Keratinocyte (primary cell): Measurements from ENCODE around the gene SNX20. TPM values are rescaled to one million over a fixed set of nuclear protein-coding genes. Genes with fewer than 3 reads are reported as not detected.

Experiments
- DNase-seq: peaks from one replicate; pipeline ENCODE4 v3.0.0-alpha.2; 2011; ENCODE audit warnings: low read depth, missing footprints, low spot score
- FAIRE-seq: peaks from 2 replicates; lab custom pipeline; 2011; peaks lifted over from hg19 to GRCh38; lab: Jason Lieb, UNC
- H2AFZ ChIP-seq: 2 replicates; pipeline ENCODE4 v1.6.0; 2012; ENCODE audit warnings: low read length, control low read depth, inconsistent platforms; ENCODE audit not compliant: control insufficient read depth
- H3K27ac ChIP-seq: 2 replicates; pipeline ENCODE4 v1.5.1; 2011; ENCODE audit warnings: low read length; ENCODE audit not compliant: control insufficient read depth, insufficient read depth
- H3K27me3 ChIP-seq: 3 replicates; pipeline ENCODE4 v1.6.0; 2011; ENCODE audit warnings: low read length; ENCODE audit not compliant: control insufficient read depth, insufficient read depth; ENCODE audit errors: extremely low read depth
- H3K36me3 ChIP-seq, 2 experiments: 2 replicates in 1 of 2; 3 replicates in 1 of 2; pipeline ENCODE4 v1.5.1; 2011; ENCODE audit warnings: low read length in 2 of 2, mild to moderate bottlenecking in 1 of 2; ENCODE audit not compliant: control insufficient read depth in 2 of 2, insufficient read depth in 2 of 2; ENCODE audit errors: extremely low read depth in 1 of 2
- H3K4me1 ChIP-seq: 3 replicates; pipeline ENCODE4 v1.5.1; 2011; ENCODE audit warnings: low read length; ENCODE audit not compliant: control insufficient read depth, insufficient read depth; ENCODE audit errors: extremely low read depth
- H3K4me2 ChIP-seq: 3 replicates; pipeline ENCODE4 v1.6.0; 2011; ENCODE audit warnings: low read depth, low read length; ENCODE audit not compliant: control insufficient read depth, insufficient read depth; ENCODE audit errors: extremely low read depth
- H3K4me3 ChIP-seq, 3 experiments: fragments of 200-600 bp in 1 of 3; sonication (generic) in 1 of 3; 2 replicates in 2 of 3; 3 replicates in 1 of 3; pipeline ENCODE4 v1.5.1; 2011 to 2016; ENCODE audit warnings: low read length in 3 of 3, mild to moderate bottlenecking in 3 of 3, control low read depth in 2 of 3, inconsistent platforms in 1 of 3, low read depth in 1 of 3, mixed read lengths in 1 of 3, mixed run types in 1 of 3, moderate library complexity in 1 of 3; ENCODE audit not compliant: control insufficient read depth in 2 of 3, insufficient read depth in 2 of 3; ENCODE audit errors: extremely low read depth in 1 of 3
- H3K79me2 ChIP-seq: 2 replicates; pipeline ENCODE4 v1.6.0; 2012; ENCODE audit warnings: low read length; ENCODE audit not compliant: control insufficient read depth, insufficient read depth
- H3K9ac ChIP-seq: 3 replicates; pipeline ENCODE4 v1.6.0; 2011; ENCODE audit warnings: low read length; ENCODE audit not compliant: control insufficient read depth, insufficient read depth; ENCODE audit errors: extremely low read depth
- H3K9me1 ChIP-seq: 3 replicates; pipeline ENCODE4 v1.6.0; 2011; ENCODE audit warnings: low read length; ENCODE audit not compliant: control insufficient read depth, insufficient read depth; ENCODE audit errors: extremely low read depth
- H3K9me3 ChIP-seq: 2 replicates; pipeline ENCODE4 v1.5.1; 2012; ENCODE audit warnings: low read depth, low read length; ENCODE audit not compliant: control insufficient read depth
- H4K20me1 ChIP-seq: 3 replicates; pipeline ENCODE4 v1.6.0; 2011; ENCODE audit warnings: low read length; ENCODE audit not compliant: control insufficient read depth, insufficient read depth; ENCODE audit errors: extremely low read depth
- EZH2 ChIP-seq: IDR thresholded peaks from one replicate; pipeline ENCODE4 v1.6.1; 2012; ENCODE audit warnings: inconsistent platforms, mild to moderate bottlenecking, low read length, moderate library complexity
- dilution Hi-C: fragments of 300-500 bp; cut with MboI; formaldehyde crosslinking; loops from one replicate; pipeline ENCODE4 v1.7.0; 2020; ENCODE audit warnings: low sequenced_read_pairs; ENCODE audit not compliant: extremely low pct_ligation_motif_present
- polyA plus RNA-seq, 5 experiments: library from polyadenylated mRNA; depleted of rRNA in 3 of 5; stranded (reverse) in 3 of 5; stranded (forward) in 1 of 5; unstranded in 1 of 5; fragments of >200 nt; gene quantifications; 1 replicate in 1 of 5; 2 replicates in 3 of 5; 3 replicates in 1 of 5; pipeline versions ENCODE4 v1.2.1 to v1.2.3, GENCODE V29; 2011 to 2012; ENCODE audit warnings: missing spikeins in 2 of 5, low read depth in 1 of 5, low replicate concordance in 1 of 5
- TF ChIP-seq, protein P1 (sequence below), 3 experiments: IDR thresholded peaks in 1 of 3; conservative IDR thresholded peaks in 1 of 3; optimal IDR thresholded peaks in 1 of 3; 2 replicates in 2 of 3; 3 replicates in 1 of 3; pipeline versions ENCODE3 to v1.5.1; 2011; ENCODE audit warnings: low read length in 3 of 3, mild to moderate bottlenecking in 3 of 3, moderate library complexity in 2 of 3, control low read depth in 1 of 3, inconsistent platforms in 1 of 3; ENCODE audit not compliant: insufficient read depth in 2 of 3; ENCODE audit errors: extremely low read depth in 1 of 3

SNX20 gene
- polyA plus RNA-seq, 1 donor (not counting 4 experiments of a cell fraction or from before 2014, with no cell fraction given): not detected

GRCh38 chr16:50688083-50688482 lies 7.0 kb upstream of the SNX20 start:
- Histone ChIP-seq H3K4me1 (no peaks in the 10 kb centered on the region), H2AFZ (no peak overlapping the region), H3K4me3 (no peak overlapping the region), H4K20me1 (no peaks in the 10 kb centered on the region), H3K4me2 (no peak overlapping the region), H3K9ac (no peak overlapping the region), H3K9me1 (no peaks in the 10 kb centered on the region), H3K27me3 (no peaks in the 10 kb centered on the region), H3K27ac (no peak overlapping the region), H3K36me3 (no peaks in the 10 kb centered on the region), H3K79me2 (no peaks in the 10 kb centered on the region), H3K9me3 (no peaks in the 10 kb centered on the region)
- TF ChIP-seq, protein P1, sequence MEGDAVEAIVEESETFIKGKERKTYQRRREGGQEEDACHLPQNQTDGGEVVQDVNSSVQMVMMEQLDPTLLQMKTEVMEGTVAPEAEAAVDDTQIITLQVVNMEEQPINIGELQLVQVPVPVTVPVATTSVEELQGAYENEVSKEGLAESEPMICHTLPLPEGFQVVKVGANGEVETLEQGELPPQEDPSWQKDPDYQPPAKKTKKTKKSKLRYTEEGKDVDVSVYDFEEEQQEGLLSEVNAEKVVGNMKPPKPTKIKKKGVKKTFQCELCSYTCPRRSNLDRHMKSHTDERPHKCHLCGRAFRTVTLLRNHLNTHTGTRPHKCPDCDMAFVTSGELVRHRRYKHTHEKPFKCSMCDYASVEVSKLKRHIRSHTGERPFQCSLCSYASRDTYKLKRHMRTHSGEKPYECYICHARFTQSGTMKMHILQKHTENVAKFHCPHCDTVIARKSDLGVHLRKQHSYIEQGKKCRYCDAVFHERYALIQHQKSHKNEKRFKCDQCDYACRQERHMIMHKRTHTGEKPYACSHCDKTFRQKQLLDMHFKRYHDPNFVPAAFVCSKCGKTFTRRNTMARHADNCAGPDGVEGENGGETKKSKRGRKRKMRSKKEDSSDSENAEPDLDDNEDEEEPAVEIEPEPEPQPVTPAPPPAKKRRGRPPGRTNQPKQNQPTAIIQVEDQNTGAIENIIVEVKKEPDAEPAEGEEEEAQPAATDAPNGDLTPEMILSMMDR (optimal IDR thresholded peaks at IDR 0.05 in 1 of 3, IDR thresholded peaks at IDR 0.05 in 1 of 3, conservative IDR thresholded peaks at IDR 0.05 in 1 of 3; ENCODE audit: extremely low read depth in 1 of 3, insufficient read depth in 2 of 3, low read length in 3 of 3): no peak
- no peak for TF ChIP-seq EZH2
- dilution Hi-C loops: no loop called here
- FAIRE-seq (no peak), DNase-seq (no peak)

DNA sequence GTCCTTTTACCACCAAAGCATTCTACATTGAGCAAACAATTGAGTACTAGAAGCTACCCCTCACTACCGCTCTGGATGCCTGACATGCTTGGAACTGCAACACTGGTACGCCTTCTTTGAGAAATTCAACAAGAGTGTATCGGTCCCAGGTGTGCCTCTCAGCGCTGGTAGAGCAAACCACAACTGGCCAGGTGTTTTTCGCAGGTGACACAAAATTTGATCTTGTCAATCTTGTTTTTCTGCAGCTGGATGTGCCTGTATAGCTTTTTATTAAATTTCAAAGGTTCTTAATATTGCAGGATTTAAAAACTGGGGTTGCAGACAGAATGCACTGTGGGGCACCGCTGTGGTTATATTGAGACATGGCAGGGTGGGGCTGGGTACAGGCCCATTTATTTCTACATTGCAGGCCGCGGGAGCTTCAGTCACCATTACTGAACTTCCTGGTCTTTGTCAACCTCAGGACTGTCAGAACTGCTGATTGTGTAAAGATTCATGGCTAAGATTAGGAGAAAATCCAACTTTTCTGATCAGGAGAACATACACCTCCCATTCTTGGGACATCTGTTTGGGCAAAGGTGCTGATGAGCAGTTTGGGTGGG lies 4.5 kb upstream of the SNX20 start:
- no peak for TF ChIP-seq EZH2
- TF ChIP-seq, protein P1 (optimal IDR thresholded peaks at IDR 0.05 in 1 of 3, IDR thresholded peaks at IDR 0.05 in 1 of 3, conservative IDR thresholded peaks at IDR 0.05 in 1 of 3; ENCODE audit: extremely low read depth in 1 of 3, insufficient read depth in 2 of 3, low read length in 3 of 3): no peak
- H3K27me3 ChIP-seq: no peaks in the 10 kb centered on the region
- no peak overlapping the region for H2AFZ ChIP-seq
- no peaks in the 10 kb centered on the region for H3K79me2 ChIP-seq
- no peak overlapping the region for H3K4me2 ChIP-seq
- H3K27ac ChIP-seq: no peak overlapping the region
- no peaks in the 10 kb centered on the region for H3K4me1 ChIP-seq
- H3K9ac ChIP-seq: no peak overlapping the region
- H3K9me1 ChIP-seq: no peaks in the 10 kb centered on the region
- no peaks in the 10 kb centered on the region for H4K20me1 ChIP-seq
- dilution Hi-C loops: no loop called here
- FAIRE-seq (no peak), DNase-seq (no peak)
- no peak overlapping the region for H3K4me3 ChIP-seq
- H3K9me3 ChIP-seq: no peaks in the 10 kb centered on the region
- H3K36me3 ChIP-seq: no peaks in the 10 kb centered on the region
